Common myeloid progenitor, CD34-positive (primary cell): Measurements from ENCODE around the gene RNLS.

ENCODE experiments used
- CTCF ChIA-PET: fragments of 350-600 bp; sonication (Branson Sonifier 250); formaldehyde crosslinking; loops from one replicate; lab custom pipeline; 2021; ENCODE audit warnings: antibody characterized with exemption; lab: Charles Lee
- POLR2A ChIA-PET: fragments of 350-600 bp; sonication (Branson Sonifier 250); formaldehyde crosslinking; loops from one replicate; lab custom pipeline; 2021; ENCODE audit warnings: antibody characterized with exemption; lab: Charles Lee
- DNase-seq, 3 donors: peaks; one replicate each; pipeline versions ENCODE4 v3.0.0 to v3.0.0-alpha.2; 2013
- H3K27ac ChIP-seq, 2 experiments: 1 replicate in 1 of 2; 2 replicates in 1 of 2; pipeline ENCODE4 v1.7.0; 2013; ENCODE audit warnings: inconsistent platforms in 2 of 2, low read length in 2 of 2, mild to moderate bottlenecking in 2 of 2, low read depth in 1 of 2, moderate library complexity in 1 of 2; ENCODE audit not compliant: severe bottlenecking in 2 of 2, insufficient read depth in 1 of 2, poor library complexity in 1 of 2
- H3K27me3 ChIP-seq, 5 experiments: replicated peaks in 2 of 5; 1 replicate in 3 of 5; 2 replicates in 2 of 5; pipeline versions ENCODE4 v1.6.1 to v1.7.0; 2013; ENCODE audit warnings: low read length in 4 of 5, mild to moderate bottlenecking in 2 of 5, moderate library complexity in 2 of 5, inconsistent platforms in 1 of 5; ENCODE audit not compliant: insufficient read depth in 5 of 5, control insufficient read depth in 4 of 5
- H3K36me3 ChIP-seq, 4 experiments: 1 replicate in 2 of 4; 2 replicates in 2 of 4; pipeline versions ENCODE4 v1.6.1 to v1.7.0; 2013; ENCODE audit warnings: low read length in 3 of 4, control low read depth in 1 of 4, mild to moderate bottlenecking in 1 of 4; ENCODE audit not compliant: control insufficient read depth in 4 of 4, insufficient read depth in 4 of 4
- H3K4me1 ChIP-seq, 4 experiments: 1 replicate in 3 of 4; 2 replicates in 1 of 4; pipeline versions ENCODE4 v1.6.1 to v1.7.1; 2013; ENCODE audit warnings: low read length in 3 of 4, mild to moderate bottlenecking in 3 of 4, control low read depth in 1 of 4, inconsistent platforms in 1 of 4, moderate library complexity in 1 of 4; ENCODE audit not compliant: control insufficient read depth in 4 of 4, insufficient read depth in 4 of 4; ENCODE audit errors: control extremely low read depth in 1 of 4
- H3K4me3 ChIP-seq, 7 experiments: 1 replicate in 4 of 7; 2 replicates in 3 of 7; pipeline versions ENCODE4 v1.5.1 to v1.7.0; 2013; ENCODE audit warnings: mild to moderate bottlenecking in 7 of 7, low read length in 6 of 7, moderate library complexity in 6 of 7, inconsistent platforms in 2 of 7, low read depth in 2 of 7, control low read depth in 1 of 7; ENCODE audit not compliant: insufficient read depth in 4 of 7, control insufficient read depth in 1 of 7; ENCODE audit errors: extremely low read depth in 1 of 7
- H3K9me3 ChIP-seq, 5 experiments: 1 replicate in 4 of 5; 2 replicates in 1 of 5; pipeline versions ENCODE4 v1.6.1 to v1.7.1; 2013; ENCODE audit warnings: low read length in 4 of 5, mild to moderate bottlenecking in 2 of 5, inconsistent platforms in 1 of 5, low read depth in 1 of 5, moderate library complexity in 1 of 5; ENCODE audit not compliant: control insufficient read depth in 4 of 5, insufficient read depth in 2 of 5; ENCODE audit errors: control extremely low read depth in 1 of 5
- WGBS: methylation state at CpG from one replicate; pipeline ENCODE4 v1.1.5; 2013; ENCODE audit not compliant: insufficient coverage; 5-methylcytosine and 5-hydroxymethylcytosine counted together

RNLS gene

GRCh38 chr10:88499569-88500470 is 83.3 kb downstream of the RNLS start:
- peaks cover 0 to 11% (median 1%) of the 10 kb centered on the region in 4 experiments for H3K4me1 ChIP-seq
- H3K27ac ChIP-seq, result no peak overlapping the region
- WGBS, result 87% methylated on average over 2 of the region's 6 CpGs
- no peaks in the 10 kb centered on the region for H3K27me3 ChIP-seq
- no peak overlapping the region for H3K4me3 ChIP-seq
- no peak for DNase-seq
- no peaks in the 10 kb centered on the region for H3K36me3 ChIP-seq
- ChIA-PET CTCF (interaction anchor here (0.6 to 1.3 kb wide), 3 partner anchors 17 to 370 kb away, joined by 3 read pairs; no protein-coding TSS in a partner anchor), POLR2A (no interaction called here)
- H3K9me3 ChIP-seq, result peaks cover 0 to 5% (median 0%) of the 10 kb centered on the region in 5 experiments

DNA sequence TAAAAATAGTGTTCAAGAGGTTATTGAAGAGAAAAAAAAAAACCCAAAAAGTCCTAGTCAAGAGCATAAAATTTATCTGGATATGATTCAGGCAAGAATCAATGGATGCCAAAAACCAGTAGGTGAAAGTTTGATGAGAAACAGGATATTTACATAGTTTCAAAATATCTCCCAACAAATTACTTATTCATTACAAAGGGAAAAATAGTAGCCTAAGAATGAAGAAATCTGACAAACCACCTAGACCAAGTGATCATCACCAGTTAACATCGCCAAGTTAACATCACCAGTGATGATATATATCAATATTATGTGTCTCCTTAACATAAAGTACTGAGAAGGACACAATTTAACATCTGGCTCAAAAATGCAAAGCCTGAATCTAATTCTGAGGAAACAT is 85.2 kb downstream of the RNLS start:
- Histone ChIP-seq H3K27me3 (no peaks in the 10 kb centered on the region), H3K4me3 (no peak overlapping the region), H3K27ac (no peak overlapping the region), H3K4me1 (peaks cover 0 to 16% (median 7%) of the 10 kb centered on the region in 4 experiments), H3K36me3 (no peaks in the 10 kb centered on the region), H3K9me3 (peaks cover 0 to 5% (median 0%) of the 10 kb centered on the region in 5 experiments)
- CTCF ChIA-PET, result no interaction called here
- POLR2A ChIA-PET, result no interaction called here
- no CpG with 5 or more reads among the region's 1 CpG for WGBS
- no peak for DNase-seq

GRCh38 chr10:88494537-88494936 is 88.6 kb downstream of the RNLS start:
- no peaks in the 10 kb centered on the region for H3K27me3 ChIP-seq
- no peak overlapping the region for H3K27ac ChIP-seq
- H3K36me3 ChIP-seq, result no peaks in the 10 kb centered on the region
- H3K4me1 ChIP-seq, result peaks cover 7 to 43% (median 21%) of the 10 kb centered on the region in 4 experiments
- ChIA-PET CTCF (interaction anchor here (1.0 kb wide), 1 partner anchor 316 kb away, joined by 4 read pairs; no protein-coding TSS in a partner anchor), POLR2A (no interaction called here)
- H3K9me3 ChIP-seq, result no peaks in the 10 kb centered on the region
- DNase-seq, result no peak
- H3K4me3 ChIP-seq, result no peak overlapping the region

- 100% methylated on average over 1 of the region's 3 CpGs for WGBS
- Histone ChIP-seq H3K4me1 (peaks cover 7 to 46% (median 21%) of the 10 kb centered on the region in 4 experiments), H3K36me3 (no peaks in the 10 kb centered on the region), H3K27me3 (no peaks in the 10 kb centered on the region), H3K4me3 (no peak overlapping the region), H3K27ac (no peak overlapping the region), H3K9me3 (no peaks in the 10 kb centered on the region)
- no peak for DNase-seq
- ChIA-PET CTCF (interaction anchor here (1.0 kb wide), 1 partner anchor 317 kb away, joined by 4 read pairs; no protein-coding TSS in a partner anchor), POLR2A (no interaction called here)
Measured at GRCh38 chr10:88493691-88494483, 89.2 kb downstream of the RNLS start.

- Histone ChIP-seq H3K27me3 (no peaks in the 10 kb centered on the region), H3K4me1 (peaks cover 7 to 44% (median 21%) of the 10 kb centered on the region in 4 experiments), H3K9me3 (peaks cover 0 to 4% (median 0%) of the 10 kb centered on the region in 5 experiments), H3K36me3 (no peaks in the 10 kb centered on the region), H3K4me3 (peak overlapping the region in 1 of 7 experiments; percentile 8), H3K27ac (no peak overlapping the region)
- no CpG with 5 or more reads among the region's 1 CpG for WGBS
- CTCF ChIA-PET, result no interaction called here
- POLR2A ChIA-PET, result no interaction called here
- peak in 2 of 3 donors; percentile 43 to 46 for DNase-seq
Measured at GRCh38 chr10:88491314-88491713, 91.8 kb downstream of the RNLS start.

- POLR2A ChIA-PET, result no interaction called here
- peak in 2 of 3 donors; percentile 48 to 50 for DNase-seq
- Histone ChIP-seq H3K4me3 (peak overlapping the region in 1 of 7 experiments; percentile 8), H3K4me1 (peaks cover 7 to 37% (median 21%) of the 10 kb centered on the region in 4 experiments), H3K36me3 (no peaks in the 10 kb centered on the region), H3K9me3 (peaks cover 0 to 4% (median 0%) of the 10 kb centered on the region in 5 experiments), H3K27ac (no peak overlapping the region), H3K27me3 (no peaks in the 10 kb centered on the region)
- WGBS, result 92% methylated on average over 2 of the region's 4 CpGs
- CTCF ChIA-PET, result no interaction called here
Measured at GRCh38 chr10:88490231-88490980, 92.7 kb downstream of the RNLS start.
